K562 (cell line): ENCODE measurements around the gene KDM2A. TPM values are rescaled to one million over a fixed set of nuclear protein-coding genes. Genes with fewer than 3 reads are reported as not detected.
A peak's percentile ranks its signal among the peaks of the same experiment; 100 is the strongest.

Experiments used
- ARID3B ChIP-seq: fragments of 250-450 bp; sonication (Bioruptor Pico); IDR thresholded peaks from 2 replicates; pipeline ENCODE4 v1.4.0; 2020; ENCODE audit warnings: borderline replicate concordance
- CREBBP ChIP-seq: IDR thresholded peaks from one replicate; pipeline ENCODE4 v1.6.1; 2012; ENCODE audit warnings: low read depth, mild to moderate bottlenecking, control low read depth, inconsistent platforms, low read length
- CXXC5 ChIP-seq: fragments of 250-450 bp; sonication (Bioruptor Pico); IDR thresholded peaks from 2 replicates; pipeline ENCODE4 v1.8.0; 2022; ENCODE audit warnings: inconsistent platforms, mild to moderate bottlenecking, moderate library complexity
- ELF2 ChIP-seq: fragments of 250-450 bp; sonication (Bioruptor Pico); IDR thresholded peaks from 2 replicates; pipeline ENCODE4 v1.5.0; 2021; ENCODE audit warnings: mild to moderate bottlenecking
- FOSL1 ChIP-seq: fragments of 200-800 bp; sonication (Bioruptor generic); conservative IDR thresholded peaks from 2 replicates; pipeline ENCODE4 v1.6.1; 2016; ENCODE audit warnings: missing genetic modification characterization, missing compliant biosample characterization
- FOXP1 ChIP-seq: sonication (generic); formaldehyde crosslinking; IDR thresholded peaks from 2 replicates; pipeline ENCODE4 v1.8.0; 2022; ENCODE audit warnings: mild to moderate bottlenecking, missing genetic modification reagents
- MECOM ChIP-seq: fragments of 250-450 bp; sonication (Bioruptor Pico); IDR thresholded peaks from 2 replicates; pipeline ENCODE4 v1.8.0; 2022; ENCODE audit warnings: inconsistent platforms
- PHF20 ChIP-seq: fragments of 450-650 bp; IDR thresholded peaks from 2 replicates; pipeline ENCODE4 v1.6.1; 2018; ENCODE audit not compliant: partially characterized antibody
- PREB ChIP-seq: sonication (generic); formaldehyde crosslinking; IDR thresholded peaks from 2 replicates; pipeline ENCODE4 v1.8.1; 2023; ENCODE audit warnings: mild to moderate bottlenecking, missing genetic modification reagents
- PTTG1 ChIP-seq: fragments of 450-650 bp; IDR thresholded peaks from 2 replicates; pipeline ENCODE4 v1.6.1; 2016; ENCODE audit warnings: low read depth, mild to moderate bottlenecking, missing genetic modification characterization, missing compliant biosample characterization
- RBM22 ChIP-seq: fragments of 200-400 bp; formaldehyde crosslinking; IDR thresholded peaks from 2 replicates; pipeline ENCODE4 v1.6.1; 2018; ENCODE audit warnings: low read length, low read depth; ENCODE audit not compliant: poor library complexity, severe bottlenecking
- RFX5 ChIP-seq: IDR thresholded peaks from 2 replicates; pipeline ENCODE4 v1.6.1; 2011; ENCODE audit warnings: low read depth, mild to moderate bottlenecking, improper control_type of control experiment, low read length
- SIX5 ChIP-seq, 2 experiments: IDR thresholded peaks; 2 replicates each; pipeline ENCODE4 v1.6.1; 2011; ENCODE audit warnings: low read length in 2 of 2, borderline replicate concordance in 1 of 2, low read depth in 1 of 2, mild to moderate bottlenecking in 1 of 2, moderate library complexity in 1 of 2; ENCODE audit not compliant: insufficient read depth in 1 of 2
- SMAD4 ChIP-seq: fragments of 250-450 bp; sonication (Bioruptor Pico); conservative IDR thresholded peaks from 2 replicates; pipeline ENCODE4 v1.8.0; 2021; ENCODE audit warnings: inconsistent platforms, mild to moderate bottlenecking, moderate library complexity
- SMARCA5 ChIP-seq: fragments of 450-650 bp; IDR thresholded peaks from 2 replicates; pipeline ENCODE4 v1.6.1; 2016
- SNAPC5 ChIP-seq: fragments of 250-450 bp; sonication (Bioruptor Pico); IDR thresholded peaks from 2 replicates; pipeline ENCODE4 v1.8.0; 2021; ENCODE audit warnings: moderate library complexity, mild to moderate bottlenecking, inconsistent platforms
- ZBTB11 ChIP-seq, 3 experiments: fragments of 200-800 bp in 1 of 3; fragments of 250-450 bp in 1 of 3; fragments of 450-650 bp in 1 of 3; sonication (Bioruptor Pico) in 1 of 3; sonication (Bioruptor generic) in 1 of 3; formaldehyde crosslinking in 1 of 3; IDR thresholded peaks; 2 replicates each; pipeline versions ENCODE4 v1.6.1 to v1.8.0; 2016 to 2022; ENCODE audit warnings: mild to moderate bottlenecking in 2 of 3, missing genetic modification characterization in 2 of 3, missing compliant biosample characterization in 1 of 3, moderate library complexity in 1 of 3
- ZBTB26 ChIP-seq: fragments of 450-650 bp; formaldehyde crosslinking; IDR thresholded peaks from 2 replicates; pipeline ENCODE4 v1.4.0; 2022; ENCODE audit warnings: missing genetic modification characterization
- ZFP30 ChIP-seq: fragments of 250-450 bp; sonication (Bioruptor Pico); IDR thresholded peaks from 2 replicates; pipeline ENCODE4 v1.8.0; 2022; ENCODE audit warnings: moderate library complexity, mild to moderate bottlenecking, inconsistent platforms, borderline replicate concordance
- ZFP36 ChIP-seq: fragments of 150-350 bp; IDR thresholded peaks from 2 replicates; pipeline ENCODE4 v1.6.1; 2018; ENCODE audit warnings: low read length, low read depth; ENCODE audit not compliant: partially characterized antibody
- polyA plus RNA-seq, 8 experiments: library from polyadenylated mRNA; depleted of rRNA in 4 of 8; stranded (reverse) in 5 of 8; unstranded in 3 of 8; fragments of >200 nt; fragmentation: Nextera tagmentation in 2 of 8; fragmentation: Illumina TruSeq in 1 of 8; extraction: Ambion mirVana in 2 of 8; extraction: Trizol in 1 of 8; gene quantifications; 2 replicates each; pipeline versions ENCODE4 v1.2.1 to v1.2.3, GENCODE V29; 2011 to 2014; ENCODE audit warnings: inconsistent platforms in 1 of 8, missing spikeins in 1 of 8
- total RNA-seq, 7 experiments: library from RNA; depleted of rRNA in 6 of 7; stranded (reverse); fragments of >200 nt in 6 of 7; fragmentation: Illumina TruSeq in 2 of 7; extraction: Trizol in 2 of 7; gene quantifications; 2 replicates each; pipeline versions ENCODE4 v1.2.1 to v1.2.3, GENCODE V29; 2011 to 2021; ENCODE audit warnings: low replicate concordance in 1 of 7

Gene KDM2A
- total and polyA plus RNA-seq, 9 of the 15 experiments (the other 6 are each of a cell fraction or from before 2014, with no cell fraction given) = 5.0 to 39.3 (median 21.3) TPM

GRCh38 chr11:67288452-67289225 lies 169.6 kb downstream of the KDM2A start (continued):
- TF ChIP-seq SIX5 (IDR thresholded peaks at IDR 0.05; ENCODE audit: borderline replicate concordance in 1 of 2, insufficient read depth in 1 of 2, low read depth in 1 of 2, low read length in 2 of 2) (no peak), MECOM (no peak), SMARCA5 (no peak), ZBTB26 (CRISPR knock-in tag) (no peak), RBM22 (peak; percentile 94), CXXC5 (CRISPR knock-in tag) (peak; percentile 70), ZFP30 (CRISPR knock-in tag) (no peak), CREBBP (no peak), PHF20 (peak; percentile 53), RFX5 (no peak), ARID3B (no peak), FOSL1 (tag) (no peak), ZBTB11 (CRISPR knock-in tag; IDR thresholded peaks at IDR 0.05) (peak in 2 of 3 experiments; percentile 12 to 81; a peak in 3 of 6 replicates), PREB (no peak), ELF2 (CRISPR knock-in tag) (peak; percentile 26; the same call in 1 of the 2 replicates), PTTG1 (no peak), ZFP36 (no peak), SMAD4 (no peak; the same call in 1 of the 2 replicates), FOXP1 (CRISPR knock-in tag) (no peak; the same call in 1 of the 2 replicates), SNAPC5 (CRISPR knock-in tag) (no peak)
